AG09309 (cell line): ENCODE results near the gene ATF6.

Experiments
- DNase-seq: peaks from one replicate; pipeline ENCODE4 v3.0.0-alpha.2; 2010; ENCODE audit warnings: low read depth
- H3K4me3 ChIP-seq: 2 replicates; pipeline ENCODE4 v1.5.1; 2011; ENCODE audit warnings: mild to moderate bottlenecking, low read depth, low read length, moderate library complexity; ENCODE audit not compliant: control insufficient read depth
- TF ChIP-seq, protein P1 (sequence below): IDR thresholded peaks from 2 replicates; pipeline ENCODE4 v1.5.1; 2011; ENCODE audit warnings: mild to moderate bottlenecking, low read depth, low read length, inconsistent platforms; ENCODE audit not compliant: insufficient read depth, control insufficient read depth; ENCODE audit errors: missing control alignments

The ATF6 gene, protein sequence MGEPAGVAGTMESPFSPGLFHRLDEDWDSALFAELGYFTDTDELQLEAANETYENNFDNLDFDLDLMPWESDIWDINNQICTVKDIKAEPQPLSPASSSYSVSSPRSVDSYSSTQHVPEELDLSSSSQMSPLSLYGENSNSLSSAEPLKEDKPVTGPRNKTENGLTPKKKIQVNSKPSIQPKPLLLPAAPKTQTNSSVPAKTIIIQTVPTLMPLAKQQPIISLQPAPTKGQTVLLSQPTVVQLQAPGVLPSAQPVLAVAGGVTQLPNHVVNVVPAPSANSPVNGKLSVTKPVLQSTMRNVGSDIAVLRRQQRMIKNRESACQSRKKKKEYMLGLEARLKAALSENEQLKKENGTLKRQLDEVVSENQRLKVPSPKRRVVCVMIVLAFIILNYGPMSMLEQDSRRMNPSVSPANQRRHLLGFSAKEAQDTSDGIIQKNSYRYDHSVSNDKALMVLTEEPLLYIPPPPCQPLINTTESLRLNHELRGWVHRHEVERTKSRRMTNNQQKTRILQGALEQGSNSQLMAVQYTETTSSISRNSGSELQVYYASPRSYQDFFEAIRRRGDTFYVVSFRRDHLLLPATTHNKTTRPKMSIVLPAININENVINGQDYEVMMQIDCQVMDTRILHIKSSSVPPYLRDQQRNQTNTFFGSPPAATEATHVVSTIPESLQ

DNA sequence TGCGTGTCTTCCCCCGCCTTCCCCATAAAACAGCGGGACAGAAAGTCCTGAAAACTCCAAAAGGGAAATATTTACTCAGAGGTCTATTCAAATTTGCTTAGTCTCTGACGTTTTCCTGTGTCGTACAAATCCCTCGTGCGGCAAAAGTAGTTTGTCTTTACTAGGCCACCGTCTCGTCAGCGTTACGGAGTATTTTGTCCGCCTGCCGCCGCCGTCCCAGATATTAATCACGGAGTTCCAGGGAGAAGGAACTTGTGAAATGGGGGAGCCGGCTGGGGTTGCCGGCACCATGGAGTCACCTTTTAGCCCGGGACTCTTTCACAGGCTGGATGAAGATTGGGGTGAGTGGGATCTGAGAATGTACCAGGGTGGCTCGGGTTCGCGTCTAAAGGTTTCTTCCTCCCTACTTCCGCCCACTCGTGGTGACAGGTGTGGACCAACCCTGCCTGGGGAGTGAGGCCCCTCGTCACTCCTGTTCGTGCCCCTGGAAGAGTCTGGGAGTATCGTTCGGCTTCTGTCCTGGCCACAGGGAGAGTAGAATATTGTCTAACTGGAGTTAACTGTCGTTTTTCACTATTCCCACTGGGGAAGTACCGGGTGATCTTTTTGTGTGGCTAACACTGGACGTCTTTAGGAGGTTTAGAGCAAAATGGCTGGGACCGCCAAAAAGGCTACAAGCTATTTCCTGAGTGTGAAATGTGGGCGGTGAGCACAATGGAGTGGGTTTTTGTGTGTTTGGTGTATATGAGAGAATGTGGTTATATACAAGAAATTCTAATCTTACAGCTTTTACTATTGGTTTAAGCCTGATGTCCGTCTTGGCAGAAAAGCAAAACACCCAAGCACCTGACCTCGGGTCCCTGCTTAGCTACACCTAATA, at the start of gene ATF6:
ATF6 (plus strand) TSS at position 219 of the 880 bp plus-strand sequence; CDS start at position 260, 41 bp downstream.
- peak; percentile 80 for DNase-seq
- TF ChIP-seq, protein P1, sequence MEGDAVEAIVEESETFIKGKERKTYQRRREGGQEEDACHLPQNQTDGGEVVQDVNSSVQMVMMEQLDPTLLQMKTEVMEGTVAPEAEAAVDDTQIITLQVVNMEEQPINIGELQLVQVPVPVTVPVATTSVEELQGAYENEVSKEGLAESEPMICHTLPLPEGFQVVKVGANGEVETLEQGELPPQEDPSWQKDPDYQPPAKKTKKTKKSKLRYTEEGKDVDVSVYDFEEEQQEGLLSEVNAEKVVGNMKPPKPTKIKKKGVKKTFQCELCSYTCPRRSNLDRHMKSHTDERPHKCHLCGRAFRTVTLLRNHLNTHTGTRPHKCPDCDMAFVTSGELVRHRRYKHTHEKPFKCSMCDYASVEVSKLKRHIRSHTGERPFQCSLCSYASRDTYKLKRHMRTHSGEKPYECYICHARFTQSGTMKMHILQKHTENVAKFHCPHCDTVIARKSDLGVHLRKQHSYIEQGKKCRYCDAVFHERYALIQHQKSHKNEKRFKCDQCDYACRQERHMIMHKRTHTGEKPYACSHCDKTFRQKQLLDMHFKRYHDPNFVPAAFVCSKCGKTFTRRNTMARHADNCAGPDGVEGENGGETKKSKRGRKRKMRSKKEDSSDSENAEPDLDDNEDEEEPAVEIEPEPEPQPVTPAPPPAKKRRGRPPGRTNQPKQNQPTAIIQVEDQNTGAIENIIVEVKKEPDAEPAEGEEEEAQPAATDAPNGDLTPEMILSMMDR, result no peak
- H3K4me3 ChIP-seq, result peak within 1 kb of the TSS; percentile 90

DNA sequence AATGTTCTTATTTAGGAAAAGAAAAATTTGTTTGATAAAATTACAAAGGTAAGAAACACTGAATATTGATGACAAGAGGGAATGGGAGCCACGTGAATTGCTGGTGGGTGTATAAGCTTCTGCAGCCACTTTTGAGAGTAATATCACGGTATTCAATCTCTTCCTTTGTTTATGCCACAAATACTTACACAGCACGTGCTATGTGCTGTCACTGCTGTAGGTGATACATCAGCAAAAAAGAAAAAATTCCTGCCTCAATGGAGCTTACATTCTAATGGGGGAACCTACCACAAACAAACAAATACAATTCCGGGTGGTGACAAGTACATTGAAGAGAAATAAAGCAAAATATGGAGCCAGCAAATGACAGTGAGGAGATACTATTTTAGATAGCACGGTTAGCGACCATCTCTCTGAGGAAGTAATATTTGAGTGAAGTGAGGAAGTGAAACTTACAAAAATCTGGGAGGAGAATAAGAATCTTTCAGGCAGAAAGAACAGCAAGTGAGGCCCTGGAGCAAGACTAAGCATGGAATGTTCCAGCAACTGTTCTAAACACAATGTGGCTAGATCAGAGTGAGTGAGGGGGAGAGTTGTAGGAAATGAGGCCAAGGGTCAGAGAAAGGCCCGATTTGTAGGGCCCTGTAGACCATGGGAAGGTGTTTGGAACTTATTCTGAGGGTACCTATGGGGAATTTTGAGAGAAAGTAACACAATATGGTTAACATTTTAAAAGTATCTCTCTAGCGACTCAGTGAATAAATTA, 47.4 kb upstream of the ATF6 start:
- no peak overlapping the region for H3K4me3 ChIP-seq
- no peak for DNase-seq
- TF ChIP-seq, protein P1, result no peak

DNA sequence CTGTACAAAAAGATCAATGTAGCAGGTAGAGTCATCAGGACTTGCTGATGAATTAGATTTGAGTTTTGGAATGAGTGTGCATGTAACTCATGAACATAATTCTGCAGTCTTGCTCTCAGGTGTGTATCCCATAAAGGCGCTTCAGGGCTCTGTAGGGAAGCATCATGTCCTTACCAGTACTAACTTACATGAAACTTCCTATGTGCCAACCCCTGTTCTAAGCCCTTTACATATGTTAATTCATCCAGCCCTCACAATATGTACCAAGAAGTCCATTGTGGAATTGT, 46.9 kb upstream of the ATF6 start:
- TF ChIP-seq, protein P1, result no peak
- H3K4me3 ChIP-seq, result no peak overlapping the region
- DNase-seq, result no peak

DNA sequence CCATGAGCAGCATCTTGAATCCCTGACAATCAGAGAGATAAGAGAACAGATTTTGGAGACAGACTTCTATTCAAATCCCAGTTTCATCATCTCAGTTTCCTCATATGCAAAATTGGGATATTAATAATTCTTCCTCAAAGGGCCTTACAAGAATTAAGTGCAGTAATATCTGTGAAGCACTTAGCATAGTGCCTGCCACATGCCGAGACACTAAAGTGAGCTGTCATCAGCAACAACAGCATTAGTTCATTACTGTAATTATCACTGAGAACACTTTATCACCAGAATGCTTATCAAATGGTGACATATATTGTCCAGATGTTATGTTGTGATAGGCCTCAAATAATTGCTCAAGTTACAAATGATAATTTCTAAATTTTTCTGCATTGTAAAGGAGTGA, 45.7 kb upstream of the ATF6 start:
- no peak overlapping the region for H3K4me3 ChIP-seq
- TF ChIP-seq, protein P1, result no peak
- DNase-seq, result no peak

DNA sequence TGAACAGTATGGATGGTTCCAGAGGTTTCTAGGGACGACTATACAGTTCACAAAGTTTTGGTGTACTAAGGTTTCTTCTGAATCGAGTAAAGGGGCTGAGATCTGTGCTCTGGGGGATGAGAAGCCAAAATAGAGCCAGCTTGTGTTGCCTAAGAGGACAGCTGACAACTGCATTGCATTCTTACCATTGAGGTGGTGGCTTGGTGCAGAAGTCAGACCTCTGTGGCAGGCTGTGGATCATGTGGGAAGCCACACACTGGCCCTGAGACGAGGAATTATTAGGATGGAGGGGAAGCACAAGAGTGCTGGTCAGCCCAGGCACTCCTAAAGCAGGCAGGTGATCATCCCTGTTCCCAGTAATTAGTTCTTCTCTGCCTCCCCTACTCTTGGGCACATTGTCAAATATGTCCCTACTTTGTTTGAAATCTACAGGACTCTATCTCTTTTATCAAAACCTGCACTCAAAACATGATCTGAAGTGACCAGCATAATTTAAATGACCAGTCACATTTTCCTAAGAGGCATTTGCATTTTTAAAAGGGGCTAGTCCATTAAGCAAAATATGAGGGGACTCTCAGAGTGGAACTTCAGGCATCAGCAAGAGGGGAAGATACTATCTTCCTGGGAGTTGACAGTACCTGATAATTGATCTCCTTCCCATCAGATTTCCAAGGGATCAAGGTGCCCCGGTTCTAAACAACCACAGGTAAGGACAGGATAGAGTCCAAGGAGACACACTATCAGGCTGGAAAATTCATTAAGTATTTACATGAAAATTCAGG, 45.0 kb upstream of the ATF6 start, which contains the start of gene FCRLB:
FCRLB (plus strand) TSS at position 589 of the 782 bp plus-strand sequence. CDS start 1,129 bp downstream, outside the sequence.
- DNase-seq, result no peak
- TF ChIP-seq, protein P1, result no peak

More for the DNA sequence above, 45.0 kb upstream of the ATF6 start, which contains the start of gene FCRLB:
- H3K4me3 ChIP-seq, result no peak within 1 kb of the TSS
